A549 (cell line): ENCODE data around the gene SIDT1. TPM values are rescaled to one million over a fixed set of nuclear protein-coding genes. Genes with fewer than 3 reads are reported as not detected.
A peak's percentile ranks its signal among the peaks of the same experiment; 100 is the strongest.

ENCODE experiments used
- ATAC-seq, 2 experiments: fragments of 200-7000 bp in 1 of 2; fragments of >200 bp in 1 of 2; cut with Nextera tagmentation in 1 of 2; cut with Tn5 transposase in 1 of 2; 3 replicates each; pipeline versions ENCODE4 v1.8.0 to v1.9.1; 2018 to 2020; ENCODE audit warnings: mild to moderate bottlenecking in 1 of 2, moderate library complexity in 1 of 2
- CTCF ChIA-PET: fragments of 300-600 bp; sonication (Branson Sonifier 250); formaldehyde crosslinking; extraction: SDS; loops from one replicate; lab custom pipeline; 2021; ENCODE audit warnings: antibody characterized with exemption, inconsistent platforms; lab: Yijun Ruan, JAX
- POLR2A ChIA-PET: fragments of 350-600 bp; formaldehyde crosslinking; extraction: SDS; loops from one replicate; lab custom pipeline; 2021; ENCODE audit warnings: antibody characterized with exemption, inconsistent platforms; lab: Yijun Ruan, JAX
- DNase-seq, 2 experiments: peaks; one replicate each; pipeline versions ENCODE4 v3.0.0 to v3.0.0-alpha.2; 2011 to 2016; ENCODE audit warnings: low read depth in 1 of 2, low spot score in 1 of 2
- FAIRE-seq: peaks from 2 replicates; lab custom pipeline; 2011; peaks lifted over from hg19 to GRCh38; lab: Jason Lieb, UNC
- H3K27ac ChIP-seq, 2 experiments: fragments of >200 bp; sonication (Bioruptor Twin); formaldehyde crosslinking; 3 replicates each; pipeline ENCODE4 v1.5.1; 2016 to 2017
- H3K4me1 ChIP-seq: fragments of >200 bp; sonication (Bioruptor Twin); formaldehyde crosslinking; 3 replicates; pipeline ENCODE4 v1.6.1; 2016
- H3K4me2 ChIP-seq: fragments of >200 bp; sonication (Bioruptor Twin); formaldehyde crosslinking; 3 replicates; pipeline ENCODE4 v1.6.1; 2016
- H3K4me3 ChIP-seq: fragments of >200 bp; sonication (Bioruptor Twin); formaldehyde crosslinking; 3 replicates; pipeline ENCODE4 v1.5.1; 2016
- H3K9me3 ChIP-seq: fragments of >200 bp; sonication (Bioruptor Twin); formaldehyde crosslinking; 3 replicates; pipeline ENCODE4 v1.6.1; 2016
- CBX2 ChIP-seq: fragments of 200-600 bp; sonication (generic); IDR thresholded peaks from 2 replicates; pipeline ENCODE4 v1.6.1; 2016; ENCODE audit warnings: low read depth, mild to moderate bottlenecking, borderline replicate concordance
- CEBPB ChIP-seq, 2 experiments: fragments of >200 bp in 1 of 2; sonication (Bioruptor Twin) in 1 of 2; formaldehyde crosslinking in 1 of 2; IDR thresholded peaks; 2 replicates each; pipeline ENCODE4 v1.6.1; 2012 to 2016
- HEYL ChIP-seq: fragments of 250-450 bp; sonication (Bioruptor Pico); IDR thresholded peaks from 2 replicates; pipeline ENCODE4 v1.8.0; 2021; ENCODE audit warnings: mild to moderate bottlenecking, moderate library complexity
- HOXB13 ChIP-seq: fragments of 250-450 bp; sonication (Bioruptor Pico); IDR thresholded peaks from 2 replicates; pipeline ENCODE4 v1.5.0; 2020; ENCODE audit warnings: low read depth, mild to moderate bottlenecking, moderate library complexity
- JUNB ChIP-seq: fragments of >200 bp; sonication (Bioruptor Twin); formaldehyde crosslinking; IDR thresholded peaks from 2 replicates; pipeline ENCODE4 v1.6.1; 2016
- NPAS2 ChIP-seq: fragments of 250-450 bp; sonication (Bioruptor Pico); IDR thresholded peaks from 2 replicates; pipeline ENCODE4 v1.8.0; 2022; ENCODE audit warnings: mild to moderate bottlenecking, moderate library complexity, borderline replicate concordance
- NR3C1 ChIP-seq: fragments of >200 bp; sonication (Bioruptor Twin); formaldehyde crosslinking; IDR thresholded peaks from 3 replicates; pipeline ENCODE4 v1.6.1; 2017
- RARB ChIP-seq: fragments of 250-450 bp; sonication (Bioruptor Pico); IDR thresholded peaks from 2 replicates; pipeline ENCODE4 v1.8.0; 2021; ENCODE audit warnings: mild to moderate bottlenecking, moderate library complexity
- RCOR1 ChIP-seq: fragments of 150-350 bp; IDR thresholded peaks from 2 replicates; pipeline ENCODE4 v1.6.1; 2014; ENCODE audit warnings: antibody characterized with exemption, low read length, low read depth
- RNF2 ChIP-seq: fragments of 200-600 bp; sonication (generic); IDR thresholded peaks from 2 replicates; pipeline ENCODE4 v1.6.1; 2016; ENCODE audit warnings: low read depth, mild to moderate bottlenecking, antibody characterized with exemption, moderate library complexity, borderline replicate concordance
- TP53 ChIP-seq: fragments of 250-450 bp; sonication (Bioruptor Pico); IDR thresholded peaks from 2 replicates; pipeline ENCODE4 v1.5.0; 2021; ENCODE audit warnings: mild to moderate bottlenecking, moderate library complexity
- ZC3H11A ChIP-seq: fragments of 450-650 bp; IDR thresholded peaks from 2 replicates; pipeline ENCODE4 v1.6.1; 2014; ENCODE audit warnings: antibody characterized with exemption, mild to moderate bottlenecking
- WGBS: methylation state at CpG from one replicate; pipeline ENCODE4 v1.1.6; 2017; ENCODE audit errors: missing lambda C conversion rate; 5-methylcytosine and 5-hydroxymethylcytosine counted together
- polyA plus RNA-seq, 4 experiments: library from polyadenylated mRNA; depleted of rRNA in 3 of 4; stranded (reverse); fragments of >200 nt; fragmentation: RNase III in 1 of 4; extraction: RNeasy Plus Mini Kit Qiagen cat#74134 plus additional on column Dnase treatment in 1 of 4; gene quantifications; 2 replicates in 3 of 4; 3 replicates in 1 of 4; pipeline ENCODE4 v1.2.3, GENCODE V29; 2011 to 2017
- TF ChIP-seq, protein P1 (sequence below): fragments of 250-450 bp; sonication (Bioruptor Pico); IDR thresholded peaks from 2 replicates; pipeline ENCODE4 v1.5.0; 2020; ENCODE audit warnings: low read depth, mild to moderate bottlenecking, moderate library complexity
- TF ChIP-seq, protein P2 (sequence below): fragments of >200 bp; sonication (Bioruptor Twin); formaldehyde crosslinking; IDR thresholded peaks from 3 replicates; pipeline ENCODE4 v1.6.1; 2016
- TF ChIP-seq, protein P3 (sequence below): fragments of >200 bp; sonication (Bioruptor Twin); formaldehyde crosslinking; IDR thresholded peaks from 2 replicates; pipeline ENCODE4 v1.6.1; 2016
- TF ChIP-seq, protein P4 (sequence below): fragments of 150-350 bp; IDR thresholded peaks from 2 replicates; pipeline ENCODE4 v1.6.1; 2014; ENCODE audit warnings: low read depth, mild to moderate bottlenecking, low read length
- TF ChIP-seq, protein P5 (sequence below): IDR thresholded peaks from 2 replicates; pipeline ENCODE4 v1.6.1; 2012
- TF ChIP-seq, protein P6 (sequence below): IDR thresholded peaks from 2 replicates; pipeline ENCODE4 v1.6.1; 2012; ENCODE audit warnings: low read depth, borderline replicate concordance
- TF ChIP-seq, protein P7 (sequence below): fragments of 450-650 bp; IDR thresholded peaks from 2 replicates; pipeline ENCODE4 v1.6.1; 2014; ENCODE audit warnings: antibody characterized with exemption

SIDT1 gene
- polyA plus RNA-seq, 2 of the 4 experiments (the other 2 are of a cell fraction): 0.43 to 7.5 TPM

DNA sequence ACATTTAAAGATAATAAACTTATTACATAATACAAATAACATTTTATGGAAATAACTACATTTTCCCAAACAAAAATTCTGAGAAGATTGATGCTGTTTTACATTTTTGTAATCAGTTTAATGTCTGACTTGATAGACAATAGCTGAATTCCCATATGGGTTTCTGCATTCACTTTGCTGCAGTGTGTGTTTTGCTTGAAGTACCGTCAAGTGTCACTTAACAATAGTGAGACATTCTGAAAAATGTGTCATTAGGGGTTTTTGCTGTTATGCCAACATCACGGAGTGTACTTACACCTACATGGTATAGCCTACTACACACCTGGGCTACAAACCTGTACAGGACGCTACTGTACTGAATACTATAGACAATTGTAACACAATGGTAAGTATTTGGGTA lies 106.6 kb downstream of the SIDT1 start (continued):
- TF ChIP-seq, protein P1, sequence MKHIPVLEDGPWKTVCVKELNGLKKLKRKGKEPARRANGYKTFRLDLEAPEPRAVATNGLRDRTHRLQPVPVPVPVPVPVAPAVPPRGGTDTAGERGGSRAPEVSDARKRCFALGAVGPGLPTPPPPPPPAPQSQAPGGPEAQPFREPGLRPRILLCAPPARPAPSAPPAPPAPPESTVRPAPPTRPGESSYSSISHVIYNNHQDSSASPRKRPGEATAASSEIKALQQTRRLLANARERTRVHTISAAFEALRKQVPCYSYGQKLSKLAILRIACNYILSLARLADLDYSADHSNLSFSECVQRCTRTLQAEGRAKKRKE (CRISPR knock-in tag): no peak

DNA sequence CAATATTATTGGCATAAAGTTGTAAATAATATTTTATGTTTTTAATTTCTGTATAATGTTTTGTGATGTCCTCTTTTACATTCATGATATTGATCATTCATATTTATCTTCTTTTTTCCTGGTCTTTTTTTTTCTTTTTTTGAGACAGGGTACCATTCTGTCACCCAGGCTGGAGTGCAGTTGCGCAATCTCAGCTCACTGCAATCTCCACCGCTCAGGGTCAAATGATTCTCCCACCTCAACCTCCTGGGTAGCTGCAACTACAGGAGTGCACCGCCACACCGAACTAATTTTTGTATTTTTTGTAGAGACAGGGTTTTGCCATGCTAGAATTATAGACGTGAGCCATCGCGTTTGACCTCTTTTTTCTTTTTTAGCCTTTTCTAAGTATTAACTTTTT lies 111.2 kb downstream of the SIDT1 start:
- Histone ChIP-seq H3K4me3 (no peak overlapping the region), H3K27ac (no peak overlapping the region), H3K9me3 (peaks cover 37% of the 10 kb centered on the region), H3K4me2 (no peak overlapping the region), H3K4me1 (no peaks in the 10 kb centered on the region)
- ATAC-seq (no peak), DNase-seq (no peak), FAIRE-seq (no peak)
- CTCF ChIA-PET: interaction anchor here (0.9 to 1.8 kb wide), 2 partner anchors 10 to 15 kb away, joined by 4 read pairs; no protein-coding TSS in a partner anchor
- WGBS: 93% methylated on average over 7 of the region's 7 CpGs
- TF ChIP-seq NPAS2 (CRISPR knock-in tag) (no peak), ZC3H11A (no peak), CEBPB (IDR thresholded peaks at IDR 0.05) (peak; percentile 33 to 85; a peak in 3 of 4 replicates)
- POLR2A ChIA-PET: no interaction called here

DNA sequence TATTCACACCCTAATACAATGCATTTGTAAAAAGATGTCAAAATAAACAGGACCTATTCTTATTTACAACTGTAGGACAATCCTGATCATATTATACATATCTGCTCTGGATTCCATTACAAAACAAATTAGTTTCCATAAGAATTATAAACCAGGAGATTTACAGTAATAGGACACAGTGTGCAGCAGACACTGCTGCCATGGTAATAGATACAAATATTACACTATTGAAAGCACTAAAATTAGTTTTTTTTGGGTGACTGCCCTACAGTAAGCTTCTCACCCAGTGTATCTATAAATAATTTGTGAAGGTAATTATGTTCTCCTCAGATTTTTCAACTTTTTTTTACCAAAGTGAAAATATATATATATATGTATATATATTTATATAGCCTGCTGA lies 116.2 kb downstream of the SIDT1 start:
- CTCF ChIA-PET: interaction anchor here (0.9 to 1.2 kb wide), 2 partner anchors 20 to 22 kb away, joined by 3 read pairs; no protein-coding TSS in a partner anchor
- no peak for ATAC-seq
- peaks cover 35% of the 10 kb centered on the region for H3K9me3 ChIP-seq
- no peak for DNase-seq
- TF ChIP-seq CBX2 (no peak), ZC3H11A (no peak), HEYL (CRISPR knock-in tag) (no peak), NR3C1 (no peak), RARB (no peak), RNF2 (no peak), RCOR1 (no peak), JUNB (no peak), TP53 (CRISPR knock-in tag) (no peak), HOXB13 (CRISPR knock-in tag) (no peak)
- TF ChIP-seq, protein P2, sequence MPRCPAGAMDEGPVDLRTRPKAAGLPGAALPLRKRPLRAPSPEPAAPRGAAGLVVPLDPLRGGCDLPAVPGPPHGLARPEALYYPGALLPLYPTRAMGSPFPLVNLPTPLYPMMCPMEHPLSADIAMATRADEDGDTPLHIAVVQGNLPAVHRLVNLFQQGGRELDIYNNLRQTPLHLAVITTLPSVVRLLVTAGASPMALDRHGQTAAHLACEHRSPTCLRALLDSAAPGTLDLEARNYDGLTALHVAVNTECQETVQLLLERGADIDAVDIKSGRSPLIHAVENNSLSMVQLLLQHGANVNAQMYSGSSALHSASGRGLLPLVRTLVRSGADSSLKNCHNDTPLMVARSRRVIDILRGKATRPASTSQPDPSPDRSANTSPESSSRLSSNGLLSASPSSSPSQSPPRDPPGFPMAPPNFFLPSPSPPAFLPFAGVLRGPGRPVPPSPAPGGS: no peak
- TF ChIP-seq, protein P3, sequence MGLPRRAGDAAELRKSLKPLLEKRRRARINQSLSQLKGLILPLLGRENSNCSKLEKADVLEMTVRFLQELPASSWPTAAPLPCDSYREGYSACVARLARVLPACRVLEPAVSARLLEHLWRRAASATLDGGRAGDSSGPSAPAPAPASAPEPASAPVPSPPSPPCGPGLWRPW: no peak
- TF ChIP-seq, protein P4, sequence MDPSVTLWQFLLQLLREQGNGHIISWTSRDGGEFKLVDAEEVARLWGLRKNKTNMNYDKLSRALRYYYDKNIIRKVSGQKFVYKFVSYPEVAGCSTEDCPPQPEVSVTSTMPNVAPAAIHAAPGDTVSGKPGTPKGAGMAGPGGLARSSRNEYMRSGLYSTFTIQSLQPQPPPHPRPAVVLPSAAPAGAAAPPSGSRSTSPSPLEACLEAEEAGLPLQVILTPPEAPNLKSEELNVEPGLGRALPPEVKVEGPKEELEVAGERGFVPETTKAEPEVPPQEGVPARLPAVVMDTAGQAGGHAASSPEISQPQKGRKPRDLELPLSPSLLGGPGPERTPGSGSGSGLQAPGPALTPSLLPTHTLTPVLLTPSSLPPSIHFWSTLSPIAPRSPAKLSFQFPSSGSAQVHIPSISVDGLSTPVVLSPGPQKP: no peak
- TF ChIP-seq, protein P5, sequence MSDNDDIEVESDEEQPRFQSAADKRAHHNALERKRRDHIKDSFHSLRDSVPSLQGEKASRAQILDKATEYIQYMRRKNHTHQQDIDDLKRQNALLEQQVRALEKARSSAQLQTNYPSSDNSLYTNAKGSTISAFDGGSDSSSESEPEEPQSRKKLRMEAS: no peak
- TF ChIP-seq, protein P6, sequence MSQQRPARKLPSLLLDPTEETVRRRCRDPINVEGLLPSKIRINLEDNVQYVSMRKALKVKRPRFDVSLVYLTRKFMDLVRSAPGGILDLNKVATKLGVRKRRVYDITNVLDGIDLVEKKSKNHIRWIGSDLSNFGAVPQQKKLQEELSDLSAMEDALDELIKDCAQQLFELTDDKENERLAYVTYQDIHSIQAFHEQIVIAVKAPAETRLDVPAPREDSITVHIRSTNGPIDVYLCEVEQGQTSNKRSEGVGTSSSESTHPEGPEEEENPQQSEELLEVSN: no peak
- TF ChIP-seq, protein P7, sequence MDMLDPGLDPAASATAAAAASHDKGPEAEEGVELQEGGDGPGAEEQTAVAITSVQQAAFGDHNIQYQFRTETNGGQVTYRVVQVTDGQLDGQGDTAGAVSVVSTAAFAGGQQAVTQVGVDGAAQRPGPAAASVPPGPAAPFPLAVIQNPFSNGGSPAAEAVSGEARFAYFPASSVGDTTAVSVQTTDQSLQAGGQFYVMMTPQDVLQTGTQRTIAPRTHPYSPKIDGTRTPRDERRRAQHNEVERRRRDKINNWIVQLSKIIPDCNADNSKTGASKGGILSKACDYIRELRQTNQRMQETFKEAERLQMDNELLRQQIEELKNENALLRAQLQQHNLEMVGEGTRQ: no peak
- POLR2A ChIA-PET: no interaction called here
- FAIRE-seq: no peak
- no peak overlapping the region for H3K4me2 ChIP-seq
- no peak overlapping the region for H3K4me3 ChIP-seq
- no peak overlapping the region for H3K27ac ChIP-seq
- no peaks in the 10 kb centered on the region for H3K4me1 ChIP-seq
